ENCODE measurements around the gene ADGRA1.

DNA sequence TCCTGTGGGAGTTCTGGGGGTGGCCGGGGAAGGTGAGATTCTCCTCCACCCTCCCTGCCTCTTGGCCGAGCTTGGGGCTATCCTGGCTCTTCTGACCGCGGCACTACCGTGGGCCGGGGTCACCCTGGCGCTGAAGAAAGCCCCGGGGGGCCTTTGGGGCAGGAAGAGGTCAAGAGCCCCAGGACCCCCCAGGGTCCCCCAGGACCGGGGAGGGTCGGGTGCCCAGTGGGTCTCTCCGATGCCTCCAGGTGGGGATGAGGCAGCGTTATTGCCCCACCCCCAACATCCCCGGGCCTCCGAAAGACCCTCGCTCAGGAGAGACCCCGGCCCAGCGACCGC lies 71.9 kb downstream of the ADGRA1 start:
- TF ChIP-seq FOXA1 (IDR thresholded peaks at IDR 0.05) (no peak), NFRKB (IDR thresholded peaks at IDR 0.05) (no peak), SP1 (IDR thresholded peaks at IDR 0.05) (no peak), LEF1 (IDR thresholded peaks at IDR 0.05; ENCODE audit: borderline replicate concordance) (no peak)

Data from HEK293T (cell line).